Measurements from ENCODE around the gene PHC3. TPM values are rescaled to one million over a fixed set of nuclear protein-coding genes. Genes with fewer than 3 reads are reported as not detected.
A peak's percentile ranks its signal among the peaks of the same experiment; 100 is the strongest.

The PHC3 gene
- total RNA-seq, 1 donor = 36.9 TPM

DNA sequence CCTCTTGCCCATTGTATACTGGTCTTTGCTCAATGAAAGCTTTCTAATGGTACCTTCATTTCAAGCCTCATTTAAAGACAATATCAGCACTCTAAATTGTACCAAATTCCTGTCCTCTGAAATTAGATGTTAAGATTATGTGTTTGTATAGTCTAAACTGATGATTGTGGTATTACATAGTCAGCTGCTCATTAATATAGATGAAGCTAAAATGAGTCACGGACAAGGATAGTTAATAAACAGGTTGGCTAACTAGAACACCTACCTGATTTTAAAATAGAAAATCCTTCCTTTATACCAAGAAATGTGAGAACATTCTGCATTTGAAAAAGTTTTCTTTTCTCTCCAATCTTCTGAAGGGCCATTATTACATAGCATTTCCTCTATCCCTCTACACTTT is 43.6 kb upstream of the PHC3 start:
- Histone ChIP-seq H3K9me3 (ENCODE audit: low read depth, low read length) (no peaks in the 10 kb centered on the region), H4K20me1 (ENCODE audit: insufficient read depth, low read length) (peaks cover 17% of the 10 kb centered on the region), H3K27ac (ENCODE audit: low read depth, low read length) (no peak overlapping the region), H2AFZ (ENCODE audit: low read length) (no peak overlapping the region), H3K36me3 (ENCODE audit: insufficient read depth, low read length) (no peaks in the 10 kb centered on the region), H3K79me2 (ENCODE audit: insufficient read depth, low read length) (peaks cover 61% of the 10 kb centered on the region), H3K27me3 (ENCODE audit: insufficient read depth, low read length) (no peaks in the 10 kb centered on the region), H3K4me3 (ENCODE audit: insufficient read depth, low read length) (no peak overlapping the region), H3K4me1 (ENCODE audit: insufficient read depth, low read length) (peaks cover 33% of the 10 kb centered on the region), H3K4me2 (ENCODE audit: insufficient read depth, low read length) (no peak overlapping the region)
- TF ChIP-seq, protein P1, sequence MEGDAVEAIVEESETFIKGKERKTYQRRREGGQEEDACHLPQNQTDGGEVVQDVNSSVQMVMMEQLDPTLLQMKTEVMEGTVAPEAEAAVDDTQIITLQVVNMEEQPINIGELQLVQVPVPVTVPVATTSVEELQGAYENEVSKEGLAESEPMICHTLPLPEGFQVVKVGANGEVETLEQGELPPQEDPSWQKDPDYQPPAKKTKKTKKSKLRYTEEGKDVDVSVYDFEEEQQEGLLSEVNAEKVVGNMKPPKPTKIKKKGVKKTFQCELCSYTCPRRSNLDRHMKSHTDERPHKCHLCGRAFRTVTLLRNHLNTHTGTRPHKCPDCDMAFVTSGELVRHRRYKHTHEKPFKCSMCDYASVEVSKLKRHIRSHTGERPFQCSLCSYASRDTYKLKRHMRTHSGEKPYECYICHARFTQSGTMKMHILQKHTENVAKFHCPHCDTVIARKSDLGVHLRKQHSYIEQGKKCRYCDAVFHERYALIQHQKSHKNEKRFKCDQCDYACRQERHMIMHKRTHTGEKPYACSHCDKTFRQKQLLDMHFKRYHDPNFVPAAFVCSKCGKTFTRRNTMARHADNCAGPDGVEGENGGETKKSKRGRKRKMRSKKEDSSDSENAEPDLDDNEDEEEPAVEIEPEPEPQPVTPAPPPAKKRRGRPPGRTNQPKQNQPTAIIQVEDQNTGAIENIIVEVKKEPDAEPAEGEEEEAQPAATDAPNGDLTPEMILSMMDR (IDR thresholded peaks at IDR 0.05; ENCODE audit: extremely low read depth, low read depth, low read length) = no peak
- no peak for DNase-seq (ENCODE audit: insufficient read length, low spot score, missing footprints)

GRCh38 chr3:170222647-170223541 is 41.4 kb upstream of the PHC3 start:
- Histone ChIP-seq H3K79me2 (ENCODE audit: insufficient read depth, low read length) (peaks cover 44% of the 10 kb centered on the region), H3K9me3 (ENCODE audit: low read depth, low read length) (no peaks in the 10 kb centered on the region), H3K27me3 (ENCODE audit: insufficient read depth, low read length) (no peaks in the 10 kb centered on the region), H3K4me2 (ENCODE audit: insufficient read depth, low read length) (peak overlapping the region; percentile 95), H3K4me3 (ENCODE audit: insufficient read depth, low read length) (peak overlapping the region; percentile 88), H2AFZ (ENCODE audit: low read length) (peak overlapping the region; percentile 86), H3K27ac (ENCODE audit: low read depth, low read length) (peak overlapping the region; percentile 100), H3K36me3 (ENCODE audit: insufficient read depth, low read length) (no peaks in the 10 kb centered on the region), H4K20me1 (ENCODE audit: insufficient read depth, low read length) (peaks cover 13% of the 10 kb centered on the region), H3K4me1 (ENCODE audit: insufficient read depth, low read length) (peaks cover 23% of the 10 kb centered on the region)
- peak; percentile 85 for DNase-seq (ENCODE audit: insufficient read length, low spot score, missing footprints)
- TF ChIP-seq, protein P1 (IDR thresholded peaks at IDR 0.05; ENCODE audit: extremely low read depth, low read depth, low read length) = no peak

GRCh38 chr3:170221924-170222646 is 40.6 kb upstream of the PHC3 start, which contains the start of gene PRKCI:
PRKCI (plus strand) TSS chr3:170222424; CDS start chr3:170222670, 246 bp downstream.
- Histone ChIP-seq H3K4me3 (ENCODE audit: insufficient read depth, low read length) (peak within 1 kb of the TSS; percentile 88), H3K9me3 (ENCODE audit: low read depth, low read length) (no peaks in the 10 kb centered on the region), H4K20me1 (ENCODE audit: insufficient read depth, low read length) (peaks cover 9% of the 10 kb centered on the region), H2AFZ (ENCODE audit: low read length) (peak within 1 kb of the TSS; percentile 96), H3K79me2 (ENCODE audit: insufficient read depth, low read length) (peaks cover 36% of the 10 kb centered on the region), H3K36me3 (ENCODE audit: insufficient read depth, low read length) (no peaks in the 10 kb centered on the region), H3K27me3 (ENCODE audit: insufficient read depth, low read length) (no peaks in the 10 kb centered on the region), H3K4me1 (ENCODE audit: insufficient read depth, low read length) (peaks cover 15% of the 10 kb centered on the region), H3K4me2 (ENCODE audit: insufficient read depth, low read length) (peak within 1 kb of the TSS; percentile 95), H3K27ac (ENCODE audit: low read depth, low read length) (peak within 1 kb of the TSS; percentile 100)
- TF ChIP-seq, protein P1 (IDR thresholded peaks at IDR 0.05; ENCODE audit: extremely low read depth, low read depth, low read length) = no peak
- peak; percentile 99 for DNase-seq (ENCODE audit: insufficient read length, low spot score, missing footprints)

- H3K79me2 ChIP-seq (ENCODE audit: insufficient read depth, low read length) = peaks cover 32% of the 10 kb centered on the region
- no peak for DNase-seq (ENCODE audit: insufficient read length, low spot score, missing footprints)
These were observed 39.3 kb upstream of the PHC3 start for GRCh38 chr3:170220871-170221270.

More at GRCh38 chr3:170220871-170221270, 39.3 kb upstream of the PHC3 start:
- TF ChIP-seq, protein P1 (IDR thresholded peaks at IDR 0.05; ENCODE audit: extremely low read depth, low read depth, low read length) = no peak
- peaks cover 2% of the 10 kb centered on the region for H4K20me1 ChIP-seq (ENCODE audit: insufficient read depth, low read length)
- H3K4me1 ChIP-seq (ENCODE audit: insufficient read depth, low read length) = peaks cover 3% of the 10 kb centered on the region
- no peaks in the 10 kb centered on the region for H3K36me3 ChIP-seq (ENCODE audit: insufficient read depth, low read length)
- no peak overlapping the region for H3K27ac ChIP-seq (ENCODE audit: low read depth, low read length)
- H2AFZ ChIP-seq (ENCODE audit: low read length) = no peak overlapping the region
- H3K9me3 ChIP-seq (ENCODE audit: low read depth, low read length) = no peaks in the 10 kb centered on the region
- H3K4me2 ChIP-seq (ENCODE audit: insufficient read depth, low read length) = no peak overlapping the region
- no peak overlapping the region for H3K4me3 ChIP-seq (ENCODE audit: insufficient read depth, low read length)
- no peaks in the 10 kb centered on the region for H3K27me3 ChIP-seq (ENCODE audit: insufficient read depth, low read length)
